Panc1 (cell line): ENCODE measurements around the gene HES2. TPM values are rescaled to one million over a fixed set of nuclear protein-coding genes. Genes with fewer than 3 reads are reported as not detected.

Experiments used
- ATAC-seq: fragments of 200-7000 bp; cut with Tn5 transposase; 2 replicates; pipeline ENCODE4 v1.9.1; 2020; ENCODE audit warnings: mild to moderate bottlenecking, moderate library complexity
- BruUV-seq: library from RNA; stranded (reverse); fragments of 400-500 nt; replicated peaks from 2 replicates; lab custom pipeline; 2021; lab: Mats Ljungman, UMichigan
- CTCF ChIA-PET: fragments of 300-600 bp; sonication (Branson Sonifier 250); formaldehyde crosslinking; loops from one replicate; lab custom pipeline; 2022; ENCODE audit warnings: antibody characterized with exemption; lab: Charles Lee
- POLR2A ChIA-PET: fragments of 300-600 bp; sonication (Branson Sonifier 250); formaldehyde crosslinking; loops from one replicate; lab custom pipeline; 2022; ENCODE audit warnings: antibody characterized with exemption; lab: Charles Lee
- DNase-seq: peaks from one replicate; pipeline ENCODE4 v3.0.0-alpha.2; 2010; ENCODE audit warnings: low read depth, low spot score
- H3K27ac ChIP-seq: 2 replicates; pipeline ENCODE4 v1.5.1; 2011; ENCODE audit warnings: mild to moderate bottlenecking, low read length, inconsistent platforms
- H3K27me3 ChIP-seq: fragments of 200-500 bp; sonication (Bioruptor generic); 2 replicates; pipeline ENCODE4 v1.6.0; 2014; ENCODE audit warnings: low read length, inconsistent platforms; ENCODE audit not compliant: control insufficient read depth, insufficient read depth
- H3K36me3 ChIP-seq: fragments of 200-500 bp; sonication (Bioruptor generic); 2 replicates; pipeline ENCODE4 v1.5.1; 2014; ENCODE audit warnings: inconsistent platforms, mild to moderate bottlenecking, low read length, moderate library complexity; ENCODE audit not compliant: control insufficient read depth, insufficient read depth
- H3K4me1 ChIP-seq: 2 replicates; pipeline ENCODE4 v1.5.1; 2011; ENCODE audit warnings: inconsistent platforms, mild to moderate bottlenecking, low read length, moderate library complexity; ENCODE audit not compliant: control insufficient read depth, insufficient read depth
- H3K4me3 ChIP-seq, 2 experiments: 2 replicates each; pipeline ENCODE4 v1.5.1; 2011 to 2012; ENCODE audit warnings: low read depth in 2 of 2, low read length in 2 of 2, mild to moderate bottlenecking in 2 of 2, inconsistent platforms in 1 of 2, moderate library complexity in 1 of 2
- H3K9me3 ChIP-seq: fragments of 200-500 bp; sonication (Bioruptor generic); 2 replicates; pipeline ENCODE4 v1.5.1; 2014; ENCODE audit warnings: low read depth, mild to moderate bottlenecking, inconsistent platforms, low read length, moderate library complexity; ENCODE audit not compliant: control insufficient read depth, insufficient read depth
- TCF7L2 ChIP-seq: IDR thresholded peaks from 2 replicates; pipeline ENCODE4 v1.6.1; 2011; ENCODE audit warnings: mild to moderate bottlenecking, low read depth, low read length, inconsistent platforms
- in situ Hi-C: cut with HindIII; loops from 2 replicates; pipeline ENCODE4 v1.10.0; 2016; ENCODE audit warnings: low sequenced_read_pairs, low pct_unique_long_range_greater_than_20kb
- intact Hi-C: fragments of 100-400 bp; cut with micrococcal nuclease; formaldehyde crosslinking; loops from one replicate; pipeline ENCODE4 v1.10.0; 2022; ENCODE audit not compliant: unreplicated experiment
- total RNA-seq: library from RNA; stranded (reverse); gene quantifications from one replicate; pipeline ENCODE4 v1.2.1, GENCODE V29; 2021; ENCODE audit not compliant: unreplicated experiment
- TF ChIP-seq, protein P1 (sequence below): fragments of 450-650 bp; IDR thresholded peaks from 2 replicates; pipeline ENCODE4 v1.5.1; 2017; ENCODE audit warnings: mild to moderate bottlenecking
- TF ChIP-seq, protein P2 (sequence below), 2 experiments: IDR thresholded peaks; 2 replicates each; pipeline ENCODE4 v1.6.1; 2011 to 2012; ENCODE audit warnings: low read depth in 2 of 2, control low read depth in 1 of 2, low read length in 1 of 2, mild to moderate bottlenecking in 1 of 2, moderate library complexity in 1 of 2; ENCODE audit not compliant: insufficient read depth in 1 of 2

HES2 gene
- total RNA-seq, 1 experiment from 2014 or later: 11.1 TPM

DNA sequence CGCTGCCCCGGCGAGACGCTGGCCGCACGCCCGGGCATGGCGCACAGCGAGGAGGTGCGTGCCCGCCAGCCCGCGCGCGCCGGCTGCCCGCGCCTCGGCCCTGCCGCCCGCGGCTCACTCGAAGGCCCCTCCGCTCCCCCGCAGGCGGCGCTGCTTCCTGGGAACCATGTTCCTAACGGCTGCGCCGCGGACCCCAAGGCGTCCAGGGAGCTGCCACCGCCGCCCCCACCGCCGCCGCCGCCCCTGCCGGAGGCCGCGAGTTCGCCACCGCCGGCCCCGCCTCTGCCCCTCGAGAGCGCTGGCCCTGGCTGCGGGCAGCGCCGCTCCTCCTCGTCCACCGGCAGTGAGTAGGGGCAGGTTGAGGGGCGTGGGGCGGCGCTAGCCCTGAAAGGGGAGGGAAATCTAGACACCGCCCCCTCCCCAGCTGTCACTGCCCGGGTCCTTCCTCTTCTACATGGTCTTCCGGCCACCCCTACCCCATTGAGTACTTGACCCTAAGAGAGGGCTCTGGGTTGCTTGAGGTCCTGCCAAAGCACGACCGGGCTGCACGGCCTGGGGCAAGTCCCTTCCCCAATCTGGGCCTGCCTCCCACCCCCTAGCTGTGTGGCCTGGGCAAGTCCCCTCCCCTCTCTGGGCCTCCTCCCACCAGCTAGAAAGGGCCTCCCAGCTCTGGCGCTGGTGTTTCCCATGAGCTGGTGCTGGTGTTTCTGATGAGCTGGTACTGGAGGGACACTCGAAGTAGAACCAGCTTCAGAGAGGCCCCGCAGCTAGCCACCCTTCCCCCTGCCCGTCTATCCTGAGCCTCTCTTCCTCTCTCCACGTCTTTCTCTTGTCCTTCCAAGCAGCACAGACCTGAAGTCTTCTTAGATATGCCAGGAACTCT lies 29.3 kb upstream of the HES2 start:
- Histone ChIP-seq H3K4me1 (no peaks in the 10 kb centered on the region), H3K4me3 (peak overlapping the region; percentile 8 to 14; a peak in 1 of 4 replicates), H3K27me3 (no peaks in the 10 kb centered on the region), H3K36me3 (no peaks in the 10 kb centered on the region), H3K9me3 (no peaks in the 10 kb centered on the region), H3K27ac (no peak overlapping the region)
- intact Hi-C loops: no loop called here
- DNase-seq: no peak
- ChIA-PET CTCF (interaction anchor here (0.6 kb wide), 3 partner anchors 15 to 197 kb away, joined by 3 to 7 read pairs (median 3); no protein-coding TSS in a partner anchor), POLR2A (interaction anchor here (0.7 kb wide), 1 partner anchor 55 kb away, joined by 3 read pairs; no protein-coding TSS in a partner anchor)
- BruUV-seq: no TSS peak
- in situ Hi-C loops: no loop called here
- peak; percentile 68 for ATAC-seq
- TF ChIP-seq TCF7L2: no peak
- TF ChIP-seq, protein P1, sequence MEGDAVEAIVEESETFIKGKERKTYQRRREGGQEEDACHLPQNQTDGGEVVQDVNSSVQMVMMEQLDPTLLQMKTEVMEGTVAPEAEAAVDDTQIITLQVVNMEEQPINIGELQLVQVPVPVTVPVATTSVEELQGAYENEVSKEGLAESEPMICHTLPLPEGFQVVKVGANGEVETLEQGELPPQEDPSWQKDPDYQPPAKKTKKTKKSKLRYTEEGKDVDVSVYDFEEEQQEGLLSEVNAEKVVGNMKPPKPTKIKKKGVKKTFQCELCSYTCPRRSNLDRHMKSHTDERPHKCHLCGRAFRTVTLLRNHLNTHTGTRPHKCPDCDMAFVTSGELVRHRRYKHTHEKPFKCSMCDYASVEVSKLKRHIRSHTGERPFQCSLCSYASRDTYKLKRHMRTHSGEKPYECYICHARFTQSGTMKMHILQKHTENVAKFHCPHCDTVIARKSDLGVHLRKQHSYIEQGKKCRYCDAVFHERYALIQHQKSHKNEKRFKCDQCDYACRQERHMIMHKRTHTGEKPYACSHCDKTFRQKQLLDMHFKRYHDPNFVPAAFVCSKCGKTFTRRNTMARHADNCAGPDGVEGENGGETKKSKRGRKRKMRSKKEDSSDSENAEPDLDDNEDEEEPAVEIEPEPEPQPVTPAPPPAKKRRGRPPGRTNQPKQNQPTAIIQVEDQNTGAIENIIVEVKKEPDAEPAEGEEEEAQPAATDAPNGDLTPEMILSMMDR: peak; percentile 35; the same call in 1 of the 2 replicates

DNA sequence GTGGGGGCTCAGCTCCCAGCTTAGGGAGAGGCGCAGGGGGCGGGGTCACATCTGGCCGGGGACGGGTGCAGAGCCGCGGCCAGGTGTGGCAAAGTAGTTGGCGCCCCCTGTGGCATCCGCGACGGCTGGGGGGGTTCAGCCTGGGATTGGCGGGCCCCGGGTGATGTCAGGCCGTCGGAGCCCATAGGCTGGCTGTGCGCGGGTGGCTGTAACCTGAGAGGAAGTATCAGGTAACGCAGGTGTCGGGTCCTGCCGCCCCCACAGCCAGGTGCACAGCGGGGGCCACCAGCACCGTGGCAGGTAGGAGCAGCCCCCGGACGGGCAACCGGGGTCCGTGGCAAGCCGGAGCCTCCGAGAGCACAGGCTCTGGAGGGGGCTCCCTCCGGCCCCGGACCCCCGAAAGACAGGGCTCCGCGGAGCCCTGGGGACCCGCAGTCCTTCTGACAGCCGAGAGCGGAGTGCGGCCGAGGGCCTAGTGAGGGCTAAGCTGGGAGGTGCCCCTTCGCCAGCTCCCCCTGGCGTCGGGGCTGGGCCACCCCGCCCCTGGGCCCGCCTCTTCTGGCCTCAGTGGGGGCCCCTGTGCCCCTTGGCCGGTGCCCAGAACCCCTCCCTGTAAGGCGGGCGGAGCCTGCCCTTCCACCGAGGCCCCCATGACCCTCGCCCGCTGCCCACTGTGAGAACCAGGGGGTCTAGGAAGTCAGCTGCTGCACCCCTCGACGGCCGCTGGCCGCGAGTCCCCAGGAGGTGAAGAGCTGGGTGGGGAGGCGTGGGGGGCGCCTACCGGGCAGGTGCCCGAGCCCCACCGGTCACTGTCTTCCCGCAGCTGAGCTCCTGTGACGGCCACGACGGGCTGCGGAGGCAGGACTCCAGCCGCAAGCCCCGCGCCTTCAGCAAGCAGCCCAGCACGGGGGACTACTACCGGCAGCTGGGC lies 28.4 kb upstream of the HES2 start:
- Histone ChIP-seq H3K4me1 (no peaks in the 10 kb centered on the region), H3K36me3 (no peaks in the 10 kb centered on the region), H3K27me3 (no peaks in the 10 kb centered on the region), H3K9me3 (no peaks in the 10 kb centered on the region), H3K27ac (no peak overlapping the region), H3K4me3 (0 out of 4 replicates have a peak overlapping the region, but pooled peaks of 1 of the 2 experiments have one; percentile 14)
- CTCF ChIA-PET: interaction anchor here (0.6 kb wide), 1 partner anchor 74 kb away, joined by 3 read pairs; no protein-coding TSS in a partner anchor
- in situ Hi-C loops (no loop called here), intact Hi-C loops (no loop called here)
- POLR2A ChIA-PET: interaction anchor here (0.7 kb wide), 1 partner anchor 56 kb away, joined by 3 read pairs; no protein-coding TSS in a partner anchor
- TF ChIP-seq, protein P1: peak; percentile 28; the same call in 1 of the 2 replicates
- TF ChIP-seq, protein P2, sequence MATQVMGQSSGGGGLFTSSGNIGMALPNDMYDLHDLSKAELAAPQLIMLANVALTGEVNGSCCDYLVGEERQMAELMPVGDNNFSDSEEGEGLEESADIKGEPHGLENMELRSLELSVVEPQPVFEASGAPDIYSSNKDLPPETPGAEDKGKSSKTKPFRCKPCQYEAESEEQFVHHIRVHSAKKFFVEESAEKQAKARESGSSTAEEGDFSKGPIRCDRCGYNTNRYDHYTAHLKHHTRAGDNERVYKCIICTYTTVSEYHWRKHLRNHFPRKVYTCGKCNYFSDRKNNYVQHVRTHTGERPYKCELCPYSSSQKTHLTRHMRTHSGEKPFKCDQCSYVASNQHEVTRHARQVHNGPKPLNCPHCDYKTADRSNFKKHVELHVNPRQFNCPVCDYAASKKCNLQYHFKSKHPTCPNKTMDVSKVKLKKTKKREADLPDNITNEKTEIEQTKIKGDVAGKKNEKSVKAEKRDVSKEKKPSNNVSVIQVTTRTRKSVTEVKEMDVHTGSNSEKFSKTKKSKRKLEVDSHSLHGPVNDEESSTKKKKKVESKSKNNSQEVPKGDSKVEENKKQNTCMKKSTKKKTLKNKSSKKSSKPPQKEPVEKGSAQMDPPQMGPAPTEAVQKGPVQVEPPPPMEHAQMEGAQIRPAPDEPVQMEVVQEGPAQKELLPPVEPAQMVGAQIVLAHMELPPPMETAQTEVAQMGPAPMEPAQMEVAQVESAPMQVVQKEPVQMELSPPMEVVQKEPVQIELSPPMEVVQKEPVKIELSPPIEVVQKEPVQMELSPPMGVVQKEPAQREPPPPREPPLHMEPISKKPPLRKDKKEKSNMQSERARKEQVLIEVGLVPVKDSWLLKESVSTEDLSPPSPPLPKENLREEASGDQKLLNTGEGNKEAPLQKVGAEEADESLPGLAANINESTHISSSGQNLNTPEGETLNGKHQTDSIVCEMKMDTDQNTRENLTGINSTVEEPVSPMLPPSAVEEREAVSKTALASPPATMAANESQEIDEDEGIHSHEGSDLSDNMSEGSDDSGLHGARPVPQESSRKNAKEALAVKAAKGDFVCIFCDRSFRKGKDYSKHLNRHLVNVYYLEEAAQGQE (IDR thresholded peaks at IDR 0.05; ENCODE audit: insufficient read depth in 1 of 2, low read depth in 2 of 2, low read length in 1 of 2): no peak
- BruUV-seq: no TSS peak
- ATAC-seq (peak; percentile 27; the same call in 1 of the 2 replicates), DNase-seq (no peak)
